BLaER1 (cell line): ENCODE measurements around the gene FYTTD1.
A peak's percentile ranks its signal among the peaks of the same experiment; 100 is the strongest.
"Not testable (repeated sequence)": the region's sequence is repeated elsewhere in the genome, so short reads cannot be mapped to it uniquely, and the experiment has no call there.

Source experiments
- H3K27ac ChIP-seq: shearing (Covaris generic); formaldehyde crosslinking; 2 replicates; pipeline ENCODE4 v1.8.1; 2022
- H3K27me3 ChIP-seq: shearing (Covaris generic); formaldehyde crosslinking; 2 replicates; pipeline ENCODE4 v1.8.1; 2022
- H3K36me3 ChIP-seq: shearing (Covaris generic); formaldehyde crosslinking; 2 replicates; pipeline ENCODE4 v1.8.1; 2022
- H3K4me1 ChIP-seq: shearing (Covaris generic); formaldehyde crosslinking; 2 replicates; pipeline ENCODE4 v1.8.1; 2022
- H3K4me2 ChIP-seq: shearing (Covaris generic); formaldehyde crosslinking; 2 replicates; pipeline ENCODE4 v1.8.1; 2022
- H3K4me3 ChIP-seq: shearing (Covaris generic); formaldehyde crosslinking; 2 replicates; pipeline ENCODE4 v1.8.1; 2022
- H3K9ac ChIP-seq: shearing (Covaris generic); formaldehyde crosslinking; 2 replicates; pipeline ENCODE4 v1.8.1; 2022
- H3K9me3 ChIP-seq: shearing (Covaris generic); formaldehyde crosslinking; 2 replicates; pipeline ENCODE4 v1.8.1; 2022
- H4K20me1 ChIP-seq: shearing (Covaris generic); formaldehyde crosslinking; 2 replicates; pipeline ENCODE4 v1.8.1; 2022
- Cebpa-rat ChIP-seq: shearing (Covaris generic); IDR thresholded peaks from 2 replicates; pipeline ENCODE4 v1.8.1; 2022

Gene FYTTD1

DNA sequence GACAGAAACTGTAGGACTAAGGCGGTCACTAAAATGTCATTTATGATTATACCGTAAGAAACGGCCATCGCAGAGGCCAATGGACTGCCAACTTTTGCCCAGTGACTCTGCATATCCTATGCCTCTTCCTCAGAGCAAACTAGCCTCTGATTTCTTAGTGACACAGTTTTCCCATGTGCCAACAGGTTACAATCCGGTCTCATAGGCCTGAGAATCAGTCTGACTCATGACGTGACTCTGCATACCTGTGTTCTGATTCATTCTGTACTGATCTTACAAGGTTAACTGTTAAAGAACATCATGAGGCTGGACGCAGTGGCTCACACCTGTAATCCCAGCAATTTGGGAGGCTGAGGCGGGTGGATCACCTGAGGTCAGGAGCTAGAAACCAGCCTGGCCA lies 30.8 kb upstream of the FYTTD1 start:
- Histone ChIP-seq H3K4me2 (no peak overlapping the region), H3K9ac (no peak overlapping the region), H3K27me3 (no peaks in the 10 kb centered on the region), H3K36me3 (peaks cover 58% of the 10 kb centered on the region), H4K20me1 (no peaks in the 10 kb centered on the region), H3K4me3 (no peak overlapping the region), H3K27ac (no peak overlapping the region), H3K9me3 (peaks cover 46% of the 10 kb centered on the region), H3K4me1 (peaks cover 8% of the 10 kb centered on the region)
- TF ChIP-seq Cebpa-rat, result no peak

DNA sequence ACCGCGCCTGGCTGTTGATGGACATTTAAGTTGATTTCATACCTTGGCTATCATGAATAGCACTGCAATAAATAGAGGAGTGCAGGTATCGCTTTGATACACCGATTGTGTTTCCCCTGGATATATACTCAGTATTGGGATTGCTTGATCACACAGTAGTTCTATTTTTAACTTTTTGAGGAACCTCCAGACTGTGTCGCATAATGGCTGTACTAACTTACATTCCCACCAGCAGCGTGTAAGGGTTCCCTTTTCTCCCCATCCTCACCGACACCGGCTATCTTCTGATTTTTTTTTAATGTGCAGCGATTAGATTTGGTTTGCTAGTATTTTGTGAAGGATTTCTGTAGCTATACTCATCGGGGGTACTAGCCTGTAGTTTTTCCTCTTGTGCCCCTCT lies 29.0 kb upstream of the FYTTD1 start:
- Histone ChIP-seq H3K4me2 (no peak overlapping the region), H3K4me3 (no peak overlapping the region), H3K9ac (no peak overlapping the region), H4K20me1 (no peaks in the 10 kb centered on the region), H3K27me3 (no peaks in the 10 kb centered on the region), H3K9me3 (peaks cover 56% of the 10 kb centered on the region), H3K4me1 (no peaks in the 10 kb centered on the region), H3K36me3 (peaks cover 54% of the 10 kb centered on the region), H3K27ac (no peak overlapping the region)
- TF ChIP-seq Cebpa-rat, result no peak

DNA sequence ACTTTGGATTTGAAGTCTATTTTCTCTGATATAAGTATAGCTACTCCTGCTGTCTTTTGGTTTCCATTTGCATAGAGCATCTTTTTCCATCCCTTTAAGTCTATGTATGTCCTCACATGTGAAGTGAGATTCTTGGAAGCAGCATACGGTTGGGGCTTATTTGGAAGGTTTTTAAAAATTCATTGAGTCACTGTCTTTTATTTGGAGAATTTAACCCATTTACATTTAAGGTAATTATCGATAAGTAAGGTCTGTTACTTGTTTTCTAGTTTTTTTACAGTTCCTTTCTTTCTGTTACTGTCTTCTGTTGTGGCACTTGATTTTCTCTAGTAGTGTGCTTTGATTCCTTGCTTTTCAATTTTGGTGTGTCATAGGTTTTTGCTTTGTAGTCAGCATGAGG lies 26.9 kb upstream of the FYTTD1 start:
- Histone ChIP-seq H3K4me1 (no peaks in the 10 kb centered on the region), H3K4me3 (no peak overlapping the region), H3K27me3 (no peaks in the 10 kb centered on the region), H3K36me3 (peaks cover 40% of the 10 kb centered on the region), H4K20me1 (peaks cover 5% of the 10 kb centered on the region; the same call in 1 of the 2 replicates), H3K4me2 (no peak overlapping the region), H3K9ac (no peak overlapping the region), H3K27ac (no peak overlapping the region), H3K9me3 (peaks cover 54% of the 10 kb centered on the region)
- TF ChIP-seq Cebpa-rat, result no peak

DNA sequence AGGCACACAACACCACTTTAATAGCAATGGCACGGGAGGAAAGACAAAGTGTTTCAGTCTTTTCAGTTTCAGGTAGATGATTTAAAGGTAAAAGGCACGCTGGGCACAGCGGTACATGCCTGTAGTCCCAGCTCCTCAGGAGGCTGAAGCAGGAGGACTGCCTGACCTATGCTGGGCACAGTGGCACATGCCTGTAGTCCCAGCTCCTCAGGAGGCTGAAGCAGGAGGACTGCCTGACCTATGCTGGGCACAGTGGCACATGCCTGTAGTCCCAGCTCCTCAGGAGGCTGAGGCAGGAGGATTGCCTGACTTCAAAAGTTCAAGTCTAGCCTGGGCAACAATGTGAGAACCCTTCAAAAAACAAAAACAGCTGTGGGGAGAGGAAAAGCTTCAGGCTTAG lies 21.8 kb upstream of the FYTTD1 start:
- H4K20me1 ChIP-seq, H3K4me1 ChIP-seq, H3K27me3 ChIP-seq, H3K9ac ChIP-seq, H3K4me2 ChIP-seq, H3K4me3 ChIP-seq, H3K27ac ChIP-seq: not testable (repeated sequence)
- Histone ChIP-seq H3K36me3 (peaks cover 20% of the 10 kb centered on the region), H3K9me3 (peaks cover 31% of the 10 kb centered on the region)

- Histone ChIP-seq H3K4me1 (peaks cover 6% of the 10 kb centered on the region), H3K4me2 (no peak overlapping the region), H3K9ac (no peak overlapping the region), H3K27ac (no peak overlapping the region), H3K9me3 (peaks cover 25% of the 10 kb centered on the region), H3K4me3 (no peak overlapping the region), H4K20me1 (peaks cover 9% of the 10 kb centered on the region; the same call in 1 of the 2 replicates), H3K27me3 (no peaks in the 10 kb centered on the region), H3K36me3 (peaks cover 16% of the 10 kb centered on the region; the same call in 1 of the 2 replicates)
- TF ChIP-seq Cebpa-rat, result no peak
Measured at GRCh38 chr3:197728487-197728886, 21.2 kb upstream of the FYTTD1 start.

DNA sequence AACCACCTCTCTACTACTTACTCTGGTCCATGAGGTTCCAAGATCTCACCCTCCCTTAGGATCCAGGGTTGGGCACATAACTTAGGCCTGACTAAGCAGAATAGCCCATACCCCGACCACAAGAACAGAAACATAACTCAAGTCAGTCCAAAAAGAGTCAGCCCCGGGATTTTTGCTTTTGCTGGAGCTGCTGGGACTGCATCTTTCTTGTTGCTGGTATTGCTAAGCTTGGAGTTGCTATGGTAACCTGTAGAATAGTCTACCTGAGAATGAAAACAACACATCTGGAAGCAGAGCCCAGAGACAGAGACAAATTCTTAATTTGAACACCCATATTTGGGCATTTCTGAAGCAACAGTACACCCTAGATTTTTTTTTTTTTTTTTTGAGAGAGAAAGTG lies 19.5 kb upstream of the FYTTD1 start:
- Histone ChIP-seq H3K4me3 (no peak overlapping the region), H4K20me1 (peaks cover 14% of the 10 kb centered on the region; the same call in 1 of the 2 replicates), H3K4me2 (no peak overlapping the region)

GRCh38 chr3:197730770-197731169 lies 18.9 kb upstream of the FYTTD1 start:
- H3K27me3 ChIP-seq, H3K4me2 ChIP-seq, H3K4me3 ChIP-seq, H3K9ac ChIP-seq, H3K27ac ChIP-seq: not testable (repeated sequence)
- Histone ChIP-seq H3K36me3 (0 out of 2 replicates have a peak, but pooled peaks cover 11% of the 10 kb centered on the region), H3K9me3 (peaks cover 11% of the 10 kb centered on the region), H3K4me1 (peaks cover 29% of the 10 kb centered on the region), H4K20me1 (peaks cover 18% of the 10 kb centered on the region; the same call in 1 of the 2 replicates)

More for the DNA sequence above, 19.5 kb upstream of the FYTTD1 start:
- Histone ChIP-seq H3K4me1 (peaks cover 23% of the 10 kb centered on the region), H3K9me3 (peaks cover 11% of the 10 kb centered on the region), H3K27ac (no peak overlapping the region), H3K36me3 (0 out of 2 replicates have a peak, but pooled peaks cover 11% of the 10 kb centered on the region), H3K27me3 (no peaks in the 10 kb centered on the region), H3K9ac (no peak overlapping the region)
- TF ChIP-seq Cebpa-rat, result no peak

DNA sequence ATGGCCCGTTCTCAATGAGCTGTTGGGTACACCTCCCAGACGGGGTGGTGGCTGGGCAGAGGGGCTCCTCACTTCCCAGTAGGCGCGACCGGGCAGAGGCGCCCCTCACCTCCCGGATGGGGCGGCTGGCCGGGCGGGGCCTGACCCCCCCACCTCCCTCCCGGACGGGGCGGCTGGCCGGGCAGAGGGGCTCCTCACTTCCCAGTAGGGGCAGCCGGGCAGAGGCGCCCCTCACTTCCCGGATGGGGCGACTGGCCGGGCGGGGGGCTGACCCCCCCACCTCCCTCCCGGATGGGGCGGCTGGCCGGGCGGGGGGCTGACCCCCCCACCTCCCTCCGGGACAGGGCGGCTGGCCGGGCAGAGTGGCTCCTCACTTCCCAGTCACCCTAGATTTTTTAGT lies 18.2 kb upstream of the FYTTD1 start:
- Histone ChIP-seq H4K20me1 (peaks cover 18% of the 10 kb centered on the region; the same call in 1 of the 2 replicates), H3K4me1 (peaks cover 32% of the 10 kb centered on the region), H3K36me3 (0 out of 2 replicates have a peak, but pooled peaks cover 11% of the 10 kb centered on the region), H3K9me3 (peaks cover 11% of the 10 kb centered on the region)
- H3K27me3 ChIP-seq, H3K4me3 ChIP-seq, H3K27ac ChIP-seq, H3K9ac ChIP-seq, H3K4me2 ChIP-seq: not testable (repeated sequence)

GRCh38 chr3:197733042-197733441 lies 16.6 kb upstream of the FYTTD1 start:
- Histone ChIP-seq H3K4me1 (peaks cover 40% of the 10 kb centered on the region), H3K4me2 (peak overlapping the region; percentile 93; the same call in 1 of the 2 replicates), H3K27me3 (no peaks in the 10 kb centered on the region), H4K20me1 (peaks cover 11% of the 10 kb centered on the region; the same call in 1 of the 2 replicates), H3K27ac (no peak overlapping the region), H3K36me3 (0 out of 2 replicates have a peak, but pooled peaks cover 5% of the 10 kb centered on the region), H3K9ac (no peak overlapping the region), H3K9me3 (peaks cover 11% of the 10 kb centered on the region), H3K4me3 (no peak overlapping the region)
- no peak for TF ChIP-seq Cebpa-rat

DNA sequence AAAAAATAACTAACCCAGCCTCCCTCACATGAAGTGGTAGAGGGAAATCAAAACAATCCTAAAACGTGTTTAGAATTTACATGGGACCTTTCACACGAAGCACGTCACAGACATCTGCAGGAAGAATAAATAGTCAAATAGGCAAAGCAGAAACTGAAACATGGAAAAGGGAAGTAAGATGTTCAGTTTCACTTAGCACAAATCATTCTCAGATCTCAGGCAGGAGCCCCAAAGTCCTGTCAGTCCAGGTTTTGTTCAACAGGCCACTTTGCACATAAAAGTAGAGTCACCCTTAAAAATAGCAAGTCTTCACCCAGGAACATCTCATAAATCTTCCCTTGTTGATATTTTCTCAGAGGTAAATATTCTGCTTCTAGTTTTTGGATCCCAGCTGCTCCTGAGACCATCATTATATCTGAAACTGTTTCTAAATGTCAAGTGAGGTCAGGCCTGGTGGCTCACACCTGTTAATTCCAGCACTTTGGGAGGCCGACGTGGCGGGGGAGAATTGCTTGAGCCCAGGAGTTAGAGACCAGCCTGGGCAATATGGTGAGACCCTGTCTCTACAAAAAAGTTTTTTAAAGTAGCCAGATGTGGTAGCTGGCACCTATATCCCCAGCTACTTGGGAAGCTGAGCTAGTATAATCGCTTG lies 14.9 kb upstream of the FYTTD1 start:
- Histone ChIP-seq H3K4me2 (peak overlapping the region; percentile 93), H3K27me3 (no peaks in the 10 kb centered on the region), H3K9me3 (peaks cover 6% of the 10 kb centered on the region), H4K20me1 (0 out of 2 replicates have a peak, but pooled peaks cover 9% of the 10 kb centered on the region), H3K4me3 (peak overlapping the region; percentile 89), H3K9ac (peak overlapping the region; percentile 84; the same call in 1 of the 2 replicates), H3K27ac (peak overlapping the region; percentile 55), H3K4me1 (peaks cover 47% of the 10 kb centered on the region), H3K36me3 (0 out of 2 replicates have a peak, but pooled peaks cover 5% of the 10 kb centered on the region)
- TF ChIP-seq Cebpa-rat, result no peak
